C4-2B (cell line): Measurements from ENCODE around the gene NUTM1.

ENCODE experiments used
- CTCF ChIP-seq: fragments of 450-650 bp; conservative IDR thresholded peaks from 2 replicates; pipeline ENCODE4 v1.5.1; 2017; ENCODE audit warnings: mild to moderate bottlenecking
- ZFX ChIP-seq: fragments of 450-650 bp; IDR thresholded peaks from 2 replicates; pipeline ENCODE4 v1.6.1; 2017

- no peak for TF ChIP-seq CTCF
- TF ChIP-seq ZFX, result no peak
Measured at GRCh38 chr15:34341381-34342212, 1.5 kb upstream of the NUTM1 start.
